Mucosa of stomach (tissue), 1 donor: ENCODE measurements around the gene LIPJ.
A peak's percentile ranks its signal among the peaks of the same experiment; 100 is the strongest.

Experiments used
- H3K27me3 ChIP-seq: one replicate; pipeline ENCODE4 v1.7.0; 2013; ENCODE audit warnings: mild to moderate bottlenecking, low read length; ENCODE audit not compliant: control insufficient read depth, insufficient read depth
- H3K36me3 ChIP-seq: one replicate; pipeline ENCODE4 v1.7.0; 2013; ENCODE audit warnings: low read length; ENCODE audit not compliant: control insufficient read depth, insufficient read depth
- H3K4me1 ChIP-seq: one replicate; pipeline ENCODE4 v1.7.0; 2013; ENCODE audit warnings: mild to moderate bottlenecking, low read length; ENCODE audit not compliant: control insufficient read depth, insufficient read depth
- H3K4me3 ChIP-seq: one replicate; pipeline ENCODE4 v1.7.0; 2013; ENCODE audit warnings: low read length
- H3K9ac ChIP-seq: one replicate; pipeline ENCODE4 v1.7.0; 2013; ENCODE audit warnings: mild to moderate bottlenecking, low read length, moderate library complexity
- H3K9me3 ChIP-seq: one replicate; pipeline ENCODE4 v1.7.0; 2013; ENCODE audit warnings: mild to moderate bottlenecking, low read length, moderate library complexity; ENCODE audit not compliant: control insufficient read depth
- donor health status: Pancreatic carcinoma.

Gene LIPJ

GRCh38 chr10:88557256-88557655, 29.3 kb upstream of the LIPJ start:
- Histone ChIP-seq H3K36me3 (no peaks in the 10 kb centered on the region), H3K4me3 (no peak overlapping the region), H3K27me3 (no peaks in the 10 kb centered on the region), H3K4me1 (no peaks in the 10 kb centered on the region), H3K9me3 (no peaks in the 10 kb centered on the region), H3K9ac (no peak overlapping the region)

- Histone ChIP-seq H3K4me3 (no peak overlapping the region), H3K9ac (no peak overlapping the region), H3K4me1 (no peaks in the 10 kb centered on the region), H3K9me3 (no peaks in the 10 kb centered on the region), H3K36me3 (no peaks in the 10 kb centered on the region), H3K27me3 (no peaks in the 10 kb centered on the region)
Observed at GRCh38 chr10:88557658-88558057, 28.9 kb upstream of the LIPJ start.

- no peaks in the 10 kb centered on the region for H3K36me3 ChIP-seq
- no peaks in the 10 kb centered on the region for H3K27me3 ChIP-seq
- no peaks in the 10 kb centered on the region for H3K9me3 ChIP-seq
- no peaks in the 10 kb centered on the region for H3K4me1 ChIP-seq
- no peak overlapping the region for H3K4me3 ChIP-seq
- H3K9ac ChIP-seq, result no peak overlapping the region
Observed at GRCh38 chr10:88562152-88562551, 24.4 kb upstream of the LIPJ start.

- Histone ChIP-seq H3K4me1 (no peaks in the 10 kb centered on the region), H3K36me3 (no peaks in the 10 kb centered on the region), H3K9ac (no peak overlapping the region), H3K27me3 (no peaks in the 10 kb centered on the region), H3K9me3 (no peaks in the 10 kb centered on the region), H3K4me3 (no peak overlapping the region)
Observed at GRCh38 chr10:88565072-88565471, 21.5 kb upstream of the LIPJ start.

GRCh38 chr10:88582411-88582805, 4.2 kb upstream of the LIPJ start:
- Histone ChIP-seq H3K36me3 (no peaks in the 10 kb centered on the region), H3K9ac (no peak overlapping the region), H3K27me3 (peaks cover 3% of the 10 kb centered on the region), H3K9me3 (no peaks in the 10 kb centered on the region), H3K4me1 (no peaks in the 10 kb centered on the region), H3K4me3 (no peak overlapping the region)

GRCh38 chr10:88582806-88583583, 3.6 kb upstream of the LIPJ start, which contains the start of gene RNLS:
Gene RNLS, minus strand, starts transcription at chr10:88583318.
- Histone ChIP-seq H3K9me3 (no peaks in the 10 kb centered on the region), H3K4me3 (no peak within 1 kb of the TSS), H3K27me3 (peaks cover 3% of the 10 kb centered on the region), H3K36me3 (no peaks in the 10 kb centered on the region), H3K9ac (peak within 1 kb of the TSS; percentile 72), H3K4me1 (no peaks in the 10 kb centered on the region)

- H3K36me3 ChIP-seq, result no peaks in the 10 kb centered on the region
- peaks cover 3% of the 10 kb centered on the region for H3K27me3 ChIP-seq
- H3K4me1 ChIP-seq, result no peaks in the 10 kb centered on the region
- no peak overlapping the region for H3K4me3 ChIP-seq
- peak overlapping the region; percentile 72 for H3K9ac ChIP-seq
- no peaks in the 10 kb centered on the region for H3K9me3 ChIP-seq
Observed at GRCh38 chr10:88583584-88583957, 3.0 kb upstream of the LIPJ start.

- Histone ChIP-seq H3K36me3 (no peaks in the 10 kb centered on the region), H3K4me1 (no peaks in the 10 kb centered on the region), H3K9ac (no peak overlapping the region), H3K27me3 (no peaks in the 10 kb centered on the region), H3K4me3 (no peak overlapping the region), H3K9me3 (no peaks in the 10 kb centered on the region)
Observed at GRCh38 chr10:88592381-88592780, 5.8 kb downstream of the LIPJ start.

- Histone ChIP-seq H3K9me3 (no peaks in the 10 kb centered on the region), H3K4me3 (no peak overlapping the region), H3K9ac (no peak overlapping the region), H3K4me1 (no peaks in the 10 kb centered on the region), H3K36me3 (no peaks in the 10 kb centered on the region), H3K27me3 (no peaks in the 10 kb centered on the region)
Observed at GRCh38 chr10:88592906-88593305, 6.3 kb downstream of the LIPJ start.

GRCh38 chr10:88594482-88594881, 7.9 kb downstream of the LIPJ start:
- Histone ChIP-seq H3K9ac (no peak overlapping the region), H3K9me3 (no peaks in the 10 kb centered on the region), H3K27me3 (no peaks in the 10 kb centered on the region), H3K4me1 (no peaks in the 10 kb centered on the region), H3K4me3 (no peak overlapping the region), H3K36me3 (no peaks in the 10 kb centered on the region)

GRCh38 chr10:88598055-88598454, 11.5 kb downstream of the LIPJ start:
- Histone ChIP-seq H3K4me3 (no peak overlapping the region), H3K27me3 (no peaks in the 10 kb centered on the region), H3K9me3 (no peaks in the 10 kb centered on the region), H3K9ac (no peak overlapping the region), H3K36me3 (no peaks in the 10 kb centered on the region), H3K4me1 (no peaks in the 10 kb centered on the region)

GRCh38 chr10:88608052-88608732, 21.6 kb downstream of the LIPJ start:
- H3K9ac ChIP-seq, result no peak overlapping the region
- no peaks in the 10 kb centered on the region for H3K27me3 ChIP-seq
- no peaks in the 10 kb centered on the region for H3K9me3 ChIP-seq
- H3K36me3 ChIP-seq, result no peaks in the 10 kb centered on the region
- H3K4me3 ChIP-seq, result no peak overlapping the region
- H3K4me1 ChIP-seq, result no peaks in the 10 kb centered on the region
